SK-N-SH treated with all-trans-retinoic acid at 6 μM for 48 hours (cell line): Measurements from ENCODE around the gene NFIB.

ENCODE experiments used
- ATAC-seq: fragments of 200-7000 bp; cut with Tn5 transposase; 3 replicates; pipeline ENCODE4 v1.9.1; 2020; ENCODE audit warnings: mild to moderate bottlenecking, moderate library complexity
- ARNTL ChIP-seq: fragments of 450-650 bp; formaldehyde crosslinking; IDR thresholded peaks from 2 replicates; pipeline ENCODE4 v1.5.0; 2020; ENCODE audit warnings: low read depth, mild to moderate bottlenecking, moderate library complexity, borderline replicate concordance
- BACH2 ChIP-seq: fragments of 250-450 bp; sonication (Bioruptor Pico); IDR thresholded peaks from 2 replicates; pipeline ENCODE4 v1.9.0; 2021; ENCODE audit warnings: mild to moderate bottlenecking, borderline replicate concordance
- CSDC2 ChIP-seq: fragments of 250-450 bp; sonication (Bioruptor Pico); IDR thresholded peaks from 2 replicates; pipeline ENCODE4 v1.5.0; 2020; ENCODE audit warnings: mild to moderate bottlenecking, moderate library complexity
- ESRRG ChIP-seq: fragments of 250-450 bp; sonication (Bioruptor Pico); IDR thresholded peaks from 2 replicates; pipeline ENCODE4 v1.6.1; 2021; ENCODE audit warnings: mild to moderate bottlenecking
- GLIS3 ChIP-seq: fragments of 250-450 bp; sonication (Bioruptor Pico); IDR thresholded peaks from 2 replicates; pipeline ENCODE4 v1.5.0; 2020; ENCODE audit warnings: mild to moderate bottlenecking, moderate library complexity
- ISL1 ChIP-seq: fragments of 250-450 bp; sonication (Bioruptor Pico); IDR thresholded peaks from 2 replicates; pipeline ENCODE4 v2.1.2; 2022; ENCODE audit warnings: mild to moderate bottlenecking, moderate library complexity
- OSR1 ChIP-seq: fragments of 250-450 bp; sonication (Bioruptor Pico); IDR thresholded peaks from 2 replicates; pipeline ENCODE4 v1.8.0; 2022; ENCODE audit warnings: moderate library complexity, mild to moderate bottlenecking, inconsistent platforms
- PATZ1 ChIP-seq: fragments of 250-450 bp; sonication (Bioruptor Pico); IDR thresholded peaks from 2 replicates; pipeline ENCODE4 v1.8.0; 2020; ENCODE audit warnings: mild to moderate bottlenecking, moderate library complexity, borderline replicate concordance
- POU6F1 ChIP-seq: fragments of 250-450 bp; sonication (Bioruptor Pico); IDR thresholded peaks from 2 replicates; pipeline ENCODE4 v1.8.0; 2021; ENCODE audit warnings: low read depth, mild to moderate bottlenecking, moderate library complexity, borderline replicate concordance
- PPARA ChIP-seq: fragments of 250-450 bp; sonication (Bioruptor Pico); IDR thresholded peaks from 2 replicates; pipeline ENCODE4 v1.5.0; 2020; ENCODE audit warnings: mild to moderate bottlenecking, borderline replicate concordance
- RARB ChIP-seq: fragments of 250-450 bp; sonication (Bioruptor Pico); IDR thresholded peaks from 2 replicates; pipeline ENCODE4 v1.8.0; 2021; ENCODE audit warnings: mild to moderate bottlenecking, moderate library complexity
- SNAI2 ChIP-seq: fragments of 250-450 bp; sonication (Bioruptor Pico); IDR thresholded peaks from 2 replicates; pipeline ENCODE4 v1.5.0; 2020; ENCODE audit warnings: mild to moderate bottlenecking, moderate library complexity
- TCF4 ChIP-seq: fragments of 250-450 bp; sonication (Bioruptor Pico); IDR thresholded peaks from 2 replicates; pipeline ENCODE4 v1.8.0; 2021; ENCODE audit warnings: mild to moderate bottlenecking, moderate library complexity, borderline replicate concordance
- TOX ChIP-seq: fragments of 250-450 bp; sonication (Bioruptor Pico); IDR thresholded peaks from 2 replicates; pipeline ENCODE4 v1.8.0; 2021; ENCODE audit warnings: mild to moderate bottlenecking, moderate library complexity, borderline replicate concordance
- TSHZ2 ChIP-seq: fragments of 250-450 bp; sonication (Bioruptor Pico); IDR thresholded peaks from 2 replicates; pipeline ENCODE4 v1.5.0; 2020; ENCODE audit warnings: mild to moderate bottlenecking, moderate library complexity
- ZC3H10 ChIP-seq: fragments of 250-450 bp; sonication (Bioruptor Pico); IDR thresholded peaks from 2 replicates; pipeline ENCODE4 v1.5.1; 2021; ENCODE audit warnings: mild to moderate bottlenecking, moderate library complexity
- ZFP3 ChIP-seq: fragments of 250-450 bp; sonication (Bioruptor Pico); IDR thresholded peaks from 2 replicates; pipeline ENCODE4 v1.5.0; 2020; ENCODE audit warnings: mild to moderate bottlenecking, moderate library complexity
- ZFP30 ChIP-seq: fragments of 450-650 bp; formaldehyde crosslinking; IDR thresholded peaks from 2 replicates; pipeline ENCODE4 v1.5.0; 2022; ENCODE audit warnings: mild to moderate bottlenecking, moderate library complexity
- ZNF565 ChIP-seq: fragments of 450-650 bp; formaldehyde crosslinking; conservative IDR thresholded peaks from 2 replicates; pipeline ENCODE4 v1.5.0; 2020; ENCODE audit warnings: low read depth, mild to moderate bottlenecking, moderate library complexity
- ZNF8 ChIP-seq: fragments of 450-650 bp; formaldehyde crosslinking; IDR thresholded peaks from 2 replicates; pipeline ENCODE4 v1.5.0; 2020; ENCODE audit warnings: mild to moderate bottlenecking, moderate library complexity
- TF ChIP-seq, protein P1 (sequence below): fragments of 250-450 bp; sonication (Bioruptor Pico); IDR thresholded peaks from 2 replicates; pipeline ENCODE4 v1.5.1; 2020; ENCODE audit warnings: low read depth, mild to moderate bottlenecking, moderate library complexity
- TF ChIP-seq, protein P2 (sequence below): fragments of 250-450 bp; sonication (Bioruptor Pico); IDR thresholded peaks from 2 replicates; pipeline ENCODE4 v1.5.1; 2021; ENCODE audit warnings: mild to moderate bottlenecking, moderate library complexity

Gene NFIB

GRCh38 chr9:14219850-14220249 is 94.1 kb downstream of the NFIB start:
- ATAC-seq: no peak
- TF ChIP-seq ZFP30 (CRISPR knock-in tag): no peak

DNA sequence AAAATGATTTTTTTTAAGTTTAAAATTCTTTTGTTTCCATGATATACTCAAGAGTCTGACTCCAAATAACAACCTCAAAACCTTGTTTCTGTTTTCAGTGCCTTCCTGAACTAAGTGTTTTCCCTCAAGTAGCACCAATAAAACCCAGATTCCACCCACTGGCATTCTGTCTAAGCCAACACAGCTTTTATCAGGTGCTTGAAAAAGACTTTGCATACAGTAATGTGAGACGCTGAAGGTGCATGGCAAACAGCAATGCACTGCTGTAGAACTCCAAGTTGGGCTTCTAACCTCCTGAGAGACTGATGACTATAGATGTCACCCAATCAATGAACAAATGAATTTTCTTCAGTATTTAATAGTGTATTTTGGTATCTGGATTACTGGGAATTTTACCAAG is 95.7 kb downstream of the NFIB start:
- ATAC-seq: no peak
- TF ChIP-seq PPARA (no peak), OSR1 (CRISPR knock-in tag) (no peak), RARB (CRISPR knock-in tag) (no peak), SNAI2 (CRISPR knock-in tag) (no peak), ZFP30 (CRISPR knock-in tag) (no peak), ISL1 (no peak), TSHZ2 (CRISPR knock-in tag) (no peak), ESRRG (no peak), ZFP3 (CRISPR knock-in tag) (no peak), ZC3H10 (no peak), GLIS3 (CRISPR knock-in tag) (no peak)
- TF ChIP-seq, protein P1, sequence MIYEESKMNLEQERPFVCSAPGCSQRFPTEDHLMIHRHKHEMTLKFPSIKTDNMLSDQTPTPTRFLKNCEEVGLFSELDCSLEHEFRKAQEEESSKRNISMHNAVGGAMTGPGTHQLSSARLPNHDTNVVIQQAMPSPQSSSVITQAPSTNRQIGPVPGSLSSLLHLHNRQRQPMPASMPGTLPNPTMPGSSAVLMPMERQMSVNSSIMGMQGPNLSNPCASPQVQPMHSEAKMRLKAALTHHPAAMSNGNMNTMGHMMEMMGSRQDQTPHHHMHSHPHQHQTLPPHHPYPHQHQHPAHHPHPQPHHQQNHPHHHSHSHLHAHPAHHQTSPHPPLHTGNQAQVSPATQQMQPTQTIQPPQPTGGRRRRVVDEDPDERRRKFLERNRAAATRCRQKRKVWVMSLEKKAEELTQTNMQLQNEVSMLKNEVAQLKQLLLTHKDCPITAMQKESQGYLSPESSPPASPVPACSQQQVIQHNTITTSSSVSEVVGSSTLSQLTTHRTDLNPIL (CRISPR knock-in tag): no peak

DNA sequence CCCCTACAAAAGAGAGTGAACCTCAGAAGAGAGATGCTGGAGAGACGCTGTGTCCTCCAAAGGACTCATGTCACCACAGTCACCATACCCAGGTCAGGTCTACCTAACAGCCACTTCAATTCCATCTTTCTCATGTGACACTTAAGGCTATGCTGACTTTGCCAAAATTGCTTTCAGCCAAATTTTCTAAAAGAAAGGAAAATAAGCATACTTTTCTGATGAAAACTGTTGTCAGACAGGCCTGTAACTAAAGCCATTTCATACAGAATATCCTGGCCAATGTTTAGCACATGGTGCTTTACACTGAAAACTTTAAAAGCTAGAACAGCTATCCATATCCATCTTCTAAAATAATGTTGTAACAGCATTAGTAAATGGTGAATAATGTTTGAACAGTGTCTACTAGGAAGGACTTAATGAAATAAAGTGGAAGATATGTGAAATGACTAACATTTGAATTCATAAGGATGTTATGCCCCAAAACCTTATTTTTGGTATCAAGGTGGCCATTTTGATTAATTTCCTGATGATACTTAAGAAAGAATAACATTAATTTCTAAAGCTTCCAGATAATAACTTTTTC is 97.2 kb downstream of the NFIB start:
- no peak for ATAC-seq
- no peak for TF ChIP-seq CSDC2 (CRISPR knock-in tag)
- TF ChIP-seq RARB (CRISPR knock-in tag): no peak
- TF ChIP-seq ISL1: peak; percentile 69
- no peak for TF ChIP-seq PPARA
- TF ChIP-seq ESRRG: no peak

DNA sequence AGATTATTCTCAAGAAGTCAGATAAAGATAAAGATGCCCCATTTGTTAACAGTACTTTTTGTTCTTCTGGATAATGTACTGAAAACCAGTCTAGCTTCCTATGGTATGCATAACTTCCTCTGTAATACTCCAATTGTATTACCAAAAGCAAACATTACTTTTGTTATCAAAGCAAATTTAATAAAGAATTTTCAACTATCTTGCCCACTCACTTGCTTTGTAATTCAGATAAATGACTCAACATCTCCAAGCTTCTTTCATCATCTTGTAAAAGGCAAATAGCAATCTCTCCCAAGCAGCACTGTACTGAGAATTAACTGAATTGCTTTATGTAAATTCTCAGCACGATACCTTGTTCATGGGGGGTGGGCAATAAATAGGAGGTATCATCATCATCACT is 98.3 kb downstream of the NFIB start:
- ATAC-seq: peak; percentile 26; the same call in 2 of the 3 replicates
- TF ChIP-seq ZFP30 (CRISPR knock-in tag) (no peak), ARNTL (CRISPR knock-in tag) (no peak), OSR1 (CRISPR knock-in tag) (no peak), CSDC2 (CRISPR knock-in tag) (no peak), PPARA (no peak), BACH2 (CRISPR knock-in tag) (no peak), TSHZ2 (CRISPR knock-in tag) (no peak), TCF4 (CRISPR knock-in tag) (peak; percentile 30; the same call in 1 of the 2 replicates), POU6F1 (CRISPR knock-in tag) (no peak), TOX (CRISPR knock-in tag) (no peak), SNAI2 (CRISPR knock-in tag) (0 out of 2 replicates have a peak, but pooled peaks have one; percentile 41), ZFP3 (CRISPR knock-in tag) (no peak), PATZ1 (CRISPR knock-in tag) (peak; percentile 17; the same call in 1 of the 2 replicates), ZNF8 (peak; percentile 60; the same call in 1 of the 2 replicates), ZNF565 (CRISPR knock-in tag) (no peak), ISL1 (peak; percentile 95), ZC3H10 (no peak)
- TF ChIP-seq, protein P1 (CRISPR knock-in tag): peak; percentile 87
- TF ChIP-seq, protein P2, sequence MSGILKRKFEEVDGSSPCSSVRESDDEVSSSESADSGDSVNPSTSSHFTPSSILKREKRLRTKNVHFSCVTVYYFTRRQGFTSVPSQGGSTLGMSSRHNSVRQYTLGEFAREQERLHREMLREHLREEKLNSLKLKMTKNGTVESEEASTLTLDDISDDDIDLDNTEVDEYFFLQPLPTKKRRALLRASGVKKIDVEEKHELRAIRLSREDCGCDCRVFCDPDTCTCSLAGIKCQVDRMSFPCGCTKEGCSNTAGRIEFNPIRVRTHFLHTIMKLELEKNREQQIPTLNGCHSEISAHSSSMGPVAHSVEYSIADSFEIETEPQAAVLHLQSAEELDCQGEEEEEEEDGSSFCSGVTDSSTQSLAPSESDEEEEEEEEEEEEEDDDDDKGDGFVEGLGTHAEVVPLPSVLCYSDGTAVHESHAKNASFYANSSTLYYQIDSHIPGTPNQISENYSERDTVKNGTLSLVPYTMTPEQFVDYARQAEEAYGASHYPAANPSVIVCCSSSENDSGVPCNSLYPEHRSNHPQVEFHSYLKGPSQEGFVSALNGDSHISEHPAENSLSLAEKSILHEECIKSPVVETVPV (CRISPR knock-in tag): no peak
